K562 (cell line): Measurements from ENCODE around the gene EXT2. TPM values are rescaled to one million over a fixed set of nuclear protein-coding genes. Genes with fewer than 3 reads are reported as not detected.

Experiments used
- ATAC-seq: fragments of 200-7000 bp; cut with Tn5 transposase; 3 replicates; pipeline ENCODE4 v1.9.1; 2020; ENCODE audit warnings: moderate library complexity
- BruUV-seq: library from RNA; stranded (reverse); fragments of 400-500 nt; replicated peaks from 2 replicates; lab custom pipeline; 2021; lab: Mats Ljungman, UMichigan
- CTCF ChIA-PET: fragments of 300-600 bp; formaldehyde crosslinking; extraction: SDS; loops from one replicate; lab custom pipeline; 2021; ENCODE audit warnings: low intra/inter-chr PET ratio; lab: Yijun Ruan, JAX
- POLR2A ChIA-PET: fragments of 300-600, 350-650 bp; sonication (Branson Sonifier 250); formaldehyde crosslinking; extraction: SDS; loops from one replicate; lab custom pipeline; 2021; ENCODE audit warnings: antibody characterized with exemption, inconsistent platforms; lab: Yijun Ruan, JAX
- DNase-seq, 4 experiments: peaks; one replicate each; pipeline versions ENCODE4 v3.0.0 to v3.0.0-alpha.2; 2011 to 2018; ENCODE audit warnings: low spot score in 3 of 4, mixed read lengths in 3 of 4; ENCODE audit errors: extremely low read depth in 1 of 4
- FAIRE-seq: peaks from 2 replicates; lab custom pipeline; 2011; peaks lifted over from hg19 to GRCh38; lab: Jason Lieb, UNC
- H2AFZ ChIP-seq: 2 replicates; pipeline ENCODE4 v1.6.0; 2011; ENCODE audit warnings: low read depth, low read length, control low read depth, inconsistent platforms
- H3K27ac ChIP-seq: fragments of 200-600 bp; 3 replicates; pipeline ENCODE4 v1.8.0; 2011; ENCODE audit warnings: low read depth, mild to moderate bottlenecking, control low read depth, inconsistent platforms, low read length, moderate library complexity, mixed read lengths; ENCODE audit errors: extremely low read depth
- H3K27me3 ChIP-seq, 2 experiments: fragments of 300-600 bp in 1 of 2; 2 replicates in 1 of 2; 3 replicates in 1 of 2; pipeline versions ENCODE4 v1.6.0 to v1.8.0; 2011; ENCODE audit warnings: inconsistent platforms in 2 of 2, low read length in 2 of 2, mild to moderate bottlenecking in 1 of 2, mixed read lengths in 1 of 2, moderate library complexity in 1 of 2; ENCODE audit not compliant: control insufficient read depth in 2 of 2, insufficient read depth in 2 of 2
- H3K36me3 ChIP-seq: fragments of 300-600 bp; 3 replicates; pipeline ENCODE4 v1.8.0; 2011; ENCODE audit warnings: mild to moderate bottlenecking, low read length, inconsistent platforms; ENCODE audit not compliant: control insufficient read depth, insufficient read depth
- H3K4me1 ChIP-seq, 2 experiments: fragments of 200-600 bp in 1 of 2; replicated peaks in 1 of 2; 2 replicates in 1 of 2; 3 replicates in 1 of 2; pipeline versions ENCODE4 v1.5.1 to v1.8.0; 2011; ENCODE audit warnings: inconsistent platforms in 2 of 2, low read length in 2 of 2, mild to moderate bottlenecking in 1 of 2, mixed read lengths in 1 of 2, moderate library complexity in 1 of 2; ENCODE audit not compliant: control insufficient read depth in 2 of 2, insufficient read depth in 2 of 2
- H3K4me2 ChIP-seq: 2 replicates; pipeline ENCODE4 v1.6.1; 2011; ENCODE audit warnings: low read length, control low read depth, inconsistent platforms, mixed read lengths; ENCODE audit not compliant: insufficient read depth
- H3K4me3 ChIP-seq: fragments of 200-600 bp; sonication (generic), shearing (Covaris generic); 2 replicates; pipeline ENCODE4 v1.5.1; 2016; ENCODE audit warnings: control low read depth, inconsistent platforms
- H3K79me2 ChIP-seq: fragments of 200-600 bp; 3 replicates; pipeline ENCODE4 v1.8.0; 2011; ENCODE audit warnings: low read length, inconsistent platforms; ENCODE audit not compliant: control insufficient read depth, insufficient read depth
- H3K9ac ChIP-seq, 2 experiments: 2 replicates each; pipeline versions ENCODE4 v1.6.0 to v1.6.1; 2011; ENCODE audit warnings: low read depth in 2 of 2, low read length in 2 of 2, control low read depth in 1 of 2, inconsistent platforms in 1 of 2, mild to moderate bottlenecking in 1 of 2, mixed read lengths in 1 of 2; ENCODE audit not compliant: insufficient read depth in 1 of 2
- H3K9me1 ChIP-seq: one replicate; pipeline ENCODE4 v1.6.0; 2011; ENCODE audit warnings: inconsistent platforms, mild to moderate bottlenecking, low read length, moderate library complexity; ENCODE audit not compliant: control insufficient read depth, insufficient read depth
- H3K9me3 ChIP-seq: replicated peaks from 2 replicates; pipeline ENCODE4 v1.5.1; 2011; ENCODE audit warnings: low read depth, low read length, inconsistent platforms; ENCODE audit not compliant: control insufficient read depth, insufficient read depth
- H4K20me1 ChIP-seq: replicated peaks from 2 replicates; pipeline ENCODE4 v1.6.1; 2011; ENCODE audit warnings: low read length, inconsistent platforms, mixed read lengths; ENCODE audit not compliant: control insufficient read depth, insufficient read depth
- EHMT2 ChIP-seq: fragments of 450-650 bp; IDR thresholded peaks from 2 replicates; pipeline ENCODE4 v1.6.1; 2018; ENCODE audit warnings: antibody characterized with exemption
- GABPA ChIP-seq: fragments of 200-800 bp; sonication (Bioruptor generic); conservative IDR thresholded peaks from 2 replicates; pipeline ENCODE4 v1.6.1; 2016; ENCODE audit warnings: low read depth, missing genetic modification characterization, missing compliant biosample characterization
- HDAC3 ChIP-seq: fragments of 450-650 bp; IDR thresholded peaks from 2 replicates; pipeline ENCODE4 v1.6.1; 2018; ENCODE audit warnings: borderline replicate concordance, mild to moderate bottlenecking, moderate library complexity; ENCODE audit not compliant: partially characterized antibody
- HOMEZ ChIP-seq: fragments of 250-450 bp; sonication (Bioruptor Pico); IDR thresholded peaks from 2 replicates; pipeline ENCODE4 v1.4.0; 2020; ENCODE audit warnings: mild to moderate bottlenecking, moderate library complexity
- NR2F6 ChIP-seq: fragments of 450-650 bp; formaldehyde crosslinking; IDR thresholded peaks from 2 replicates; pipeline ENCODE4 v1.4.0; 2020; ENCODE audit warnings: mild to moderate bottlenecking
- SIN3B ChIP-seq: fragments of 450-650 bp; IDR thresholded peaks from 2 replicates; pipeline ENCODE4 v1.6.1; 2017; ENCODE audit warnings: low read depth, mild to moderate bottlenecking, moderate library complexity
- USF1 ChIP-seq: sonication (generic); formaldehyde crosslinking; IDR thresholded peaks from 2 replicates; pipeline ENCODE4 v1.9.0; 2022; ENCODE audit warnings: mild to moderate bottlenecking, missing genetic modification reagents
- ZNF134 ChIP-seq: fragments of 250-450 bp; sonication (Bioruptor Pico); conservative IDR thresholded peaks from 2 replicates; pipeline ENCODE4 v1.4.0; 2020
- ZNF232 ChIP-seq: sonication (generic); formaldehyde crosslinking; IDR thresholded peaks from 2 replicates; pipeline ENCODE4 v1.8.0; 2022; ENCODE audit warnings: mild to moderate bottlenecking, missing genetic modification reagents
- ZNF253 ChIP-seq: fragments of 250-450 bp; sonication (Bioruptor Pico); conservative IDR thresholded peaks from 2 replicates; pipeline ENCODE4 v1.6.1; 2021; ENCODE audit warnings: mild to moderate bottlenecking
- ZNF778 ChIP-seq: fragments of 450-650 bp; formaldehyde crosslinking; IDR thresholded peaks from 2 replicates; pipeline ENCODE4 v1.4.0; 2020; ENCODE audit warnings: mild to moderate bottlenecking, moderate library complexity
- ZNF780A ChIP-seq: fragments of 250-450 bp; sonication (Bioruptor Pico); IDR thresholded peaks from 2 replicates; pipeline ENCODE4 v1.5.0; 2021; ENCODE audit warnings: mild to moderate bottlenecking
- WGBS: fragments of 100-300 bp; shearing (Covaris generic); methylation state at CpG from one replicate; pipeline ENCODE4 v1.1.6; 2016; ENCODE audit warnings: low coverage, mixed read lengths; ENCODE audit not compliant: insufficient coverage; ENCODE audit errors: missing lambda C conversion rate; 5-methylcytosine and 5-hydroxymethylcytosine counted together
- in situ Hi-C: fragments of 300-500 bp; cut with MboI; formaldehyde crosslinking; loops from 4 replicates; pipeline ENCODE4 v1.15.0; 2018; ENCODE audit warnings: inconsistent platforms, mixed read lengths
- intact Hi-C: fragments of 100-400 bp; cut with micrococcal nuclease; formaldehyde crosslinking; loops from 2 replicates; pipeline ENCODE4 v1.14.2; 2022
- polyA plus RNA-seq, 8 experiments: library from polyadenylated mRNA; depleted of rRNA in 4 of 8; stranded (reverse) in 5 of 8; unstranded in 3 of 8; fragments of >200 nt; fragmentation: Nextera tagmentation in 2 of 8; fragmentation: Illumina TruSeq in 1 of 8; extraction: Ambion mirVana in 2 of 8; extraction: Trizol in 1 of 8; gene quantifications; 2 replicates each; pipeline versions ENCODE4 v1.2.1 to v1.2.3, GENCODE V29; 2011 to 2014; ENCODE audit warnings: inconsistent platforms in 1 of 8, missing spikeins in 1 of 8
- total RNA-seq, 7 experiments: library from RNA; depleted of rRNA in 6 of 7; stranded (reverse); fragments of >200 nt in 6 of 7; fragmentation: Illumina TruSeq in 2 of 7; extraction: Trizol in 2 of 7; gene quantifications; 2 replicates each; pipeline versions ENCODE4 v1.2.1 to v1.2.3, GENCODE V29; 2011 to 2021; ENCODE audit warnings: low replicate concordance in 1 of 7

EXT2 gene
- total and polyA plus RNA-seq, 9 of the 15 experiments (the other 6 are each of a cell fraction or from before 2014, with no cell fraction given), result 7.5 to 52.1 (median 38.1) TPM

- no peak overlapping the region for H3K9ac ChIP-seq
- in situ Hi-C loops, result no loop called here
- CTCF ChIA-PET, result no interaction called here
- no peak overlapping the region for H3K27ac ChIP-seq
- TF ChIP-seq GABPA (tag) (no peak), HOMEZ (CRISPR knock-in tag) (no peak), NR2F6 (no peak), ZNF778 (no peak), HDAC3 (no peak), ZNF780A (CRISPR knock-in tag) (no peak), ZNF134 (CRISPR knock-in tag) (no peak), SIN3B (no peak), USF1 (CRISPR knock-in tag) (no peak), ZNF232 (no peak), EHMT2 (no peak), ZNF253 (CRISPR knock-in tag) (no peak)
- WGBS, result 47% methylated on average over 2 of the region's 2 CpGs
- peaks cover 5 to 9% of the 10 kb centered on the region in 2 experiments; a peak in 4 of 5 replicates for H3K4me1 ChIP-seq
- no peak for DNase-seq
- POLR2A ChIA-PET, result interaction anchor here (0.7 to 3.1 kb wide), 4 partner anchors 10 to 61 kb away, joined by 3 to 16 read pairs (median 8); no protein-coding TSS in a partner anchor
- H3K4me2 ChIP-seq, result no peak overlapping the region
- H4K20me1 ChIP-seq, result no peaks in the 10 kb centered on the region; the same call in 1 of the 2 replicates
- H3K36me3 ChIP-seq, result peaks cover 10% of the 10 kb centered on the region; the same call in 2 of the 3 replicates
- H3K79me2 ChIP-seq, result no peaks in the 10 kb centered on the region
- ATAC-seq, result no peak
- H3K4me3 ChIP-seq, result no peak overlapping the region
- H3K9me3 ChIP-seq, result peaks cover 3% of the 10 kb centered on the region; the same call in 1 of the 2 replicates
- no peaks in the 10 kb centered on the region for H3K27me3 ChIP-seq
- intact Hi-C loops, result no loop called here
- no peaks in the 10 kb centered on the region for H3K9me1 ChIP-seq
- no peak overlapping the region for H2AFZ ChIP-seq
- no peak for FAIRE-seq
- BruUV-seq, result no TSS peak
Measured at GRCh38 chr11:44248109-44248508, 152.6 kb downstream of the EXT2 start.
